ENCODE measurements around the gene CLDN22. TPM values are rescaled to one million over a fixed set of nuclear protein-coding genes. Genes with fewer than 3 reads are reported as not detected.
A peak's percentile ranks its signal among the peaks of the same experiment; 100 is the strongest.

CLDN22 gene
- total RNA-seq, 1 donor = under 0.01 TPM

- no peak for TF ChIP-seq CTCF (IDR thresholded peaks at IDR 0.05; ENCODE audit: insufficient read depth, low read length)
- no peak overlapping the region for H3K4me3 ChIP-seq (ENCODE audit: low read depth, low read length)
- no peak for DNase-seq (ENCODE audit: low read depth)
Observed at GRCh38 chr4:183337833-183338232, 17.8 kb upstream of the CLDN22 start.

DNA sequence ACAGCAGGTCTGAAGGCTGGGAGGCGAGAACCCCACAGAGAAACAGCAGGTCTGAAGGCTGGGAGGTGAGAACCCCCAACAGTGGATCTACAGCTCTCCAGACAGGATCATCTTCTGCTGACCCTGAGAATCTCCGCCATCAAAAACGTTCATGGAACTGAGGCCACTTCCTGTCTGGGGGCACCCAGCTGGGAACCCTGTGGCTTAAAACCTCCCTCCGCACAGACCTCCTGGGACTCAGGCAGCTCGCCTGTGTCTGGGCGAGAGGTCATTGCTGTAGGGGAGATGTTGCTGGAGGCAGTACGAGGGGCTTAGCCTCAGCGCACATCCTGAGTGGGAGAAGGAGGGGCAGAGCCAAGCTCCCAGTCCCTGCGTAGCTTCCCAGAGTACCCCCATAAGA is 17.3 kb upstream of the CLDN22 start:
- DNase-seq (ENCODE audit: low read depth) = no peak
- H3K4me3 ChIP-seq (ENCODE audit: low read depth, low read length) = no peak overlapping the region
- no peak for TF ChIP-seq CTCF (IDR thresholded peaks at IDR 0.05; ENCODE audit: insufficient read depth, low read length)

DNA sequence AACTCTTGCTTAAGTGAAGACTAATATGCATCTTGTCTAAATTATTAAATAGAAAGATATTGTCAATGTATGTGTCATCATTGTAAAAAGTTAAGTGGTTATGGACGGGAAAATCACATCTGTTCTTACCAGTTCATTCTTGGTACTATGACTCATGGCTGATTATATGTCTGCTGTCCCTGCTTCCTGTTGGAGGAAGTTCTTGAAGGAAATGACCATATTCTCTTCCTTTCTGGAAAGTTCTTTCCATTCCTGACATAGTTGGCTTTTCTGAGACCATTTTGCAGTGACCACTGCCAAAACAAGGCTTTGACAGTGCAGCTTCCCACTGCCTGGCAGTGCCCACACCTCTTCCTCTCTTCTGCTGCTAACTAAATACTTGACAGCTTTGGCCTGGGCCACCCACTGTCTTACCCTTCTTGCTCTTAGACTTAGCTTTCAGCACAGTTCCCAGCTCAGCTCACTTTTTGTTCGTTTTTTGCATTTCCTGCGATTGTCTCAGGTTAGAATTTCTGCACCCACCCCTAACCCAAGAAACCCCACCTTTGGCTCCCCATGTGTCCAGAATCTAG is 15.4 kb upstream of the CLDN22 start:
- peak; percentile 86 for DNase-seq (ENCODE audit: low read depth)
- no peak for TF ChIP-seq CTCF (IDR thresholded peaks at IDR 0.05; ENCODE audit: insufficient read depth, low read length)
- no peak overlapping the region for H3K4me3 ChIP-seq (ENCODE audit: low read depth, low read length)

DNA sequence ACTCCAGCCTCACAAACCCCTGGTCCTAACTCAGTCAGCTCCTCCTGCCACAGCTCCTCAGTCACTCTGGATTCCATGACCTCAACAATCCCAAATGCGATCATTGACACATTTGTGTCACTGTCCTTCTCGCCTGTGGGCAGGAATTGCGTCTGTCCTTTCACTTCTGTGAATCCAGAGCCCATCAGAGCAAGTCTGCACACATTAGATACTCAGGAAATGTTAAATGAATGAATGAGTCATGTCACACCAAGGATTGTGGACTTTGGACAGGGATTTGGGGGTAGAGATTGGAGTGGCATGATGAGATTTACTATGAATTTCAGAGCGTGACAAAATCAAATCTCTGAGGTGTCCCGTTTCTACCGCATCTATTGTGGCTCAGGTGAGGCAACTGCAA is 13.9 kb upstream of the CLDN22 start:
- TF ChIP-seq CTCF (IDR thresholded peaks at IDR 0.05; ENCODE audit: insufficient read depth, low read length) = no peak
- no peak for DNase-seq (ENCODE audit: low read depth)
- H3K4me3 ChIP-seq (ENCODE audit: low read depth, low read length) = no peak overlapping the region

DNA sequence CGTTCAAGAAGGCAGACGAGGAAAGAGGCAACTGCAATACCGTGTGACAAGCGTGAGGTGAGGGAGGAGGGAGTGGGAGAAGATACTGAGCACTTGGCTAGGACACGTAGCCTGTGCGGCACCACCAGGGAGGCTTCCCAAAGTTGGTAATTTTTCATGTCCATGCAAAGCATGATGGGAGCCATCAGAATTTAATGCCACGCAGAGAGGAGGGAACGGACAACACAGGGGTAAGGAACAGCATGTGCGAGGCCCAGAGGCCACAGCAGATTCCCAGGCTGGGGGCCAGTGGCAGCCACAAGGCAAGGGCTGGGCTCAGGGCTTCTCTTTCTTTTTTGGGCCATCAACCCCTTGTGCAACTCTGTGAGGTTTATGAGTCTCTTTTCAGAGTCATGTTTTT is 13.1 kb upstream of the CLDN22 start:
- no peak for DNase-seq (ENCODE audit: low read depth)
- no peak for TF ChIP-seq CTCF (IDR thresholded peaks at IDR 0.05; ENCODE audit: insufficient read depth, low read length)
- no peak overlapping the region for H3K4me3 ChIP-seq (ENCODE audit: low read depth, low read length)

DNA sequence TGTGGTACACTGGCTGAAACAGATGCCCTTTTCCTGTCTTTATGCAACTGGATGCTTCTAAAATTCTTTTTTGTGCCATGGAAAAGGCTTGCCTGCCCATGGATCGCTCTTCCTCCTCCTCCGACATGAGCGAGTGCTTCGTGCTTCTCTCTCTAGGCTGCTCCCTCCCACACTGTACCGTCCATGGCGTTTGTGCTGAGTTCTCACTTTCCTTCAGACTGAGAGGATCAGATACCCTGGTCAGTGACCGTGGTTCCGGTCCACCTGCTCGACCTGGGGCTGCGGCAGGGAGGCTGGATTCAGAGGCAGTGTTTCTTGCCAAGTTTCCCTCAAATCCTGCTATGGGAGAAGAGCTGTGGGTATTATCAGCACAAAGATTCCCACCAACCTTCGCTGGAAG is 12.4 kb upstream of the CLDN22 start:
- no peak for TF ChIP-seq CTCF (IDR thresholded peaks at IDR 0.05; ENCODE audit: insufficient read depth, low read length)
- no peak overlapping the region for H3K4me3 ChIP-seq (ENCODE audit: low read depth, low read length)
- DNase-seq (ENCODE audit: low read depth) = no peak

GRCh38 chr4:183330841-183331240 is 10.8 kb upstream of the CLDN22 start:
- TF ChIP-seq CTCF (IDR thresholded peaks at IDR 0.05; ENCODE audit: insufficient read depth, low read length) = no peak
- no peak overlapping the region for H3K4me3 ChIP-seq (ENCODE audit: low read depth, low read length)
- no peak for DNase-seq (ENCODE audit: low read depth)

Data from fibroblast of the aortic adventitia (primary cell).